ENCODE data around the gene DUSP22. TPM values are rescaled to one million over a fixed set of nuclear protein-coding genes. Genes with fewer than 3 reads are reported as not detected.

The DUSP22 gene
- total and polyA plus RNA-seq, 2 of the 8 experiments (the other 6 are each of a cell fraction or from before 2014, with no cell fraction given) = 15.5 to 32.4 TPM

GRCh38 chr6:287489-287860 is 4.8 kb upstream of the DUSP22 start (continued):
- TF ChIP-seq KDM5A (IDR thresholded peaks at IDR 0.05; ENCODE audit: low read length) (no peak), CHD2 (IDR thresholded peaks at IDR 0.05; ENCODE audit: low read length) (no peak)
